Measurements from ENCODE around the gene HSD17B10.

GRCh38 chrX:53456254-53456653 is 22.1 kb upstream of the HSD17B10 start:
- no peak for TF ChIP-seq SP1 (IDR thresholded peaks at IDR 0.05)
- TF ChIP-seq ARNT (IDR thresholded peaks at IDR 0.05) = no peak
- TF ChIP-seq ELF4 (IDR thresholded peaks at IDR 0.05) = no peak
- no peak for TF ChIP-seq SUZ12 (IDR thresholded peaks at IDR 0.05)
- TF ChIP-seq BHLHE40 (IDR thresholded peaks at IDR 0.05; ENCODE audit: borderline replicate concordance) = no peak
- no peak for TF ChIP-seq NFRKB (IDR thresholded peaks at IDR 0.05)
- no peak for TF ChIP-seq FOXK2 (IDR thresholded peaks at IDR 0.05)
